ENCODE results near the gene JSRP1. TPM values are rescaled to one million over a fixed set of nuclear protein-coding genes. Genes with fewer than 3 reads are reported as not detected.

JSRP1 gene
- total and polyA plus RNA-seq, 2 of the 8 experiments (the other 6 are each of a cell fraction or from before 2014, with no cell fraction given), result 0.24 to 0.56 TPM

DNA sequence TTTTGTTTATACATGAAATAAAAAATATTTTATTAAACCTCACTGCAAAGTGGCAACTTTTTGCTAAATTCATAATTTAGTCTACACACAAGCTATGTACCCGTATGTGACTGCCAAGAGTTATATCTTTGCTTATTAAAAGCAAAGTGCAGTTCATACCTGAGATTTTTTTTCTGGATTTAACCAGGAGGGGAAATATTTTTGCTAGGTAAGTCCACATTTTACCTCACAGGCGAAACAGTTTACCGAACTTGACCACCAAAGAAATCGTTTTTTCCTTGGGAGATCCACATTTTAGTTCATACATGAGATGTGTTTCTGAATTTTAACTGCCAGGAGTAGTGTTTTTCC lies 12.2 kb upstream of the JSRP1 start (continued):
- TF ChIP-seq, protein P1, sequence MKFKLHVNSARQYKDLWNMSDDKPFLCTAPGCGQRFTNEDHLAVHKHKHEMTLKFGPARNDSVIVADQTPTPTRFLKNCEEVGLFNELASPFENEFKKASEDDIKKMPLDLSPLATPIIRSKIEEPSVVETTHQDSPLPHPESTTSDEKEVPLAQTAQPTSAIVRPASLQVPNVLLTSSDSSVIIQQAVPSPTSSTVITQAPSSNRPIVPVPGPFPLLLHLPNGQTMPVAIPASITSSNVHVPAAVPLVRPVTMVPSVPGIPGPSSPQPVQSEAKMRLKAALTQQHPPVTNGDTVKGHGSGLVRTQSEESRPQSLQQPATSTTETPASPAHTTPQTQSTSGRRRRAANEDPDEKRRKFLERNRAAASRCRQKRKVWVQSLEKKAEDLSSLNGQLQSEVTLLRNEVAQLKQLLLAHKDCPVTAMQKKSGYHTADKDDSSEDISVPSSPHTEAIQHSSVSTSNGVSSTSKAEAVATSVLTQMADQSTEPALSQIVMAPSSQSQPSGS (IDR thresholded peaks at IDR 0.05; ENCODE audit: low read length), result no peak
- no peak for TF ChIP-seq SP1 (IDR thresholded peaks at IDR 0.05; ENCODE audit: low read depth, low read length)
